B cell (primary cell): Measurements from ENCODE around the gene UBL3. TPM values are rescaled to one million over a fixed set of nuclear protein-coding genes. Genes with fewer than 3 reads are reported as not detected.

Experiments used
- ATAC-seq: fragments of 200-7000 bp; cut with Tn5 transposase; one replicate; pipeline ENCODE4 v1.10.0; 2021; ENCODE audit warnings: low read depth, mild to moderate bottlenecking, moderate number of reproducible peaks, moderate library complexity
- CTCF ChIA-PET: fragments of 350-600 bp; sonication (Branson Sonifier 250); formaldehyde crosslinking; loops from one replicate; lab custom pipeline; 2021; ENCODE audit warnings: antibody characterized with exemption, inconsistent platforms; lab: Charles Lee
- POLR2A ChIA-PET: fragments of 350-600 bp; sonication (Branson Sonifier 250); formaldehyde crosslinking; loops from one replicate; lab custom pipeline; 2021; ENCODE audit warnings: antibody characterized with exemption; lab: Charles Lee
- DNase-seq: peaks from one replicate; pipeline ENCODE4 v3.0.0; 2013
- H2AFZ ChIP-seq: 2 replicates; pipeline ENCODE4 v1.6.1; 2012; ENCODE audit warnings: mild to moderate bottlenecking, low read depth, low read length; ENCODE audit not compliant: insufficient read depth, poor library complexity, severe bottlenecking
- H3K27ac ChIP-seq, 2 donors: 1 replicate in 1 of 2; 2 replicates in 1 of 2; pipeline ENCODE4 v1.5.1; 2012 to 2013; ENCODE audit warnings: low read length in 2 of 2, mild to moderate bottlenecking in 2 of 2, moderate library complexity in 1 of 2
- H3K27me3 ChIP-seq, 4 experiments: fragments of 200-600 bp in 1 of 4; sonication (generic) in 1 of 4; replicated peaks in 1 of 4; 1 replicate in 2 of 4; 2 replicates in 2 of 4; pipeline versions ENCODE4 v1.6.1 to v1.7.0; 2013 to 2016; ENCODE audit warnings: low read length in 3 of 4, mild to moderate bottlenecking in 2 of 4, mixed read lengths in 1 of 4, moderate library complexity in 1 of 4; ENCODE audit not compliant: insufficient read depth in 4 of 4, control insufficient read depth in 3 of 4; ENCODE audit errors: control extremely low read depth in 1 of 4
- H3K36me3 ChIP-seq, 2 experiments: replicated peaks in 1 of 2; 1 replicate in 1 of 2; 2 replicates in 1 of 2; pipeline versions ENCODE4 v1.6.1 to v1.7.1; 2013; ENCODE audit warnings: low read length in 1 of 2; ENCODE audit not compliant: insufficient read depth in 2 of 2, control insufficient read depth in 1 of 2; ENCODE audit errors: control extremely low read depth in 1 of 2, extremely low read depth in 1 of 2
- H3K4me1 ChIP-seq, 2 donors: fragments of 200-600 bp in 1 of 2; sonication (generic) in 1 of 2; 1 replicate in 1 of 2; 2 replicates in 1 of 2; pipeline versions ENCODE4 v1.5.1 to v1.6.1; 2013 to 2017; ENCODE audit warnings: low read length in 2 of 2; ENCODE audit not compliant: control insufficient read depth in 2 of 2, insufficient read depth in 2 of 2
- H3K4me2 ChIP-seq: replicated peaks from 2 replicates; pipeline ENCODE3; 2012; ENCODE audit warnings: mild to moderate bottlenecking, low read depth, low read length; ENCODE audit not compliant: poor library complexity, severe bottlenecking
- H3K4me3 ChIP-seq, 5 experiments: fragments of 200-600 bp in 1 of 5; sonication (generic) in 1 of 5; 1 replicate in 3 of 5; 2 replicates in 2 of 5; pipeline versions ENCODE4 v1.5.1 to v1.7.0; 2011 to 2016; ENCODE audit warnings: low read length in 4 of 5, mild to moderate bottlenecking in 4 of 5, low read depth in 2 of 5, control low read depth in 1 of 5, moderate library complexity in 1 of 5; ENCODE audit not compliant: insufficient read depth in 1 of 5; ENCODE audit errors: control extremely low read depth in 1 of 5, extremely low read depth in 1 of 5
- H3K79me2 ChIP-seq: fragments of 200-600 bp; sonication (generic); one replicate; pipeline ENCODE4 v1.6.0; 2016; ENCODE audit warnings: low read length; ENCODE audit not compliant: control insufficient read depth, insufficient read depth
- H3K9ac ChIP-seq: fragments of 200-600 bp; sonication (generic); 2 replicates; pipeline ENCODE4 v1.6.1; 2017; ENCODE audit warnings: mild to moderate bottlenecking, low read length, moderate library complexity
- H3K9me3 ChIP-seq, 3 donors: one replicate each; pipeline versions ENCODE4 v1.6.1 to v1.7.1; 2013; ENCODE audit warnings: low read length in 2 of 3; ENCODE audit not compliant: control insufficient read depth in 2 of 3, insufficient read depth in 1 of 3; ENCODE audit errors: control extremely low read depth in 1 of 3
- H4K20me1 ChIP-seq: 2 replicates; pipeline ENCODE4 v1.6.0; 2012; ENCODE audit warnings: mild to moderate bottlenecking, low read length; ENCODE audit not compliant: insufficient read depth, control insufficient read depth, poor library complexity, severe bottlenecking
- H3K27ac Mint-ChIP-seq: one replicate; pipeline ENCODE4 v1.8.0; 2021; ENCODE audit warnings: mixed read lengths
- H3K27me3 Mint-ChIP-seq: one replicate; pipeline ENCODE4 v1.8.0; 2021; ENCODE audit warnings: mixed read lengths
- H3K4me1 Mint-ChIP-seq: one replicate; pipeline ENCODE4 v1.8.0; 2021; ENCODE audit warnings: mixed read lengths
- H3K4me3 Mint-ChIP-seq: one replicate; pipeline ENCODE4 v1.8.0; 2021; ENCODE audit warnings: mixed read lengths
- H3K9me3 Mint-ChIP-seq: one replicate; pipeline ENCODE4 v1.8.0; 2022; ENCODE audit warnings: mixed read lengths; ENCODE audit not compliant: insufficient read depth
- EZH2 ChIP-seq: IDR thresholded peaks from 2 replicates; pipeline ENCODE4 v1.6.1; 2012; ENCODE audit warnings: borderline replicate concordance, low read depth, mild to moderate bottlenecking, moderate library complexity, low read length; ENCODE audit not compliant: insufficient read depth, poor library complexity, severe bottlenecking
- WGBS: methylation state at CpG from one replicate; pipeline ENCODE4 v1.1.5; 2013; ENCODE audit warnings: missing lambda C conversion rate; ENCODE audit not compliant: insufficient coverage; 5-methylcytosine and 5-hydroxymethylcytosine counted together
- intact Hi-C: fragments of 100-400 bp; cut with micrococcal nuclease; formaldehyde crosslinking; loops from one replicate; pipeline ENCODE4 v1.10.0; 2022
- polyA plus RNA-seq: library from polyadenylated mRNA; depleted of rRNA; stranded (reverse); fragments of >200 nt; gene quantifications from 2 replicates; pipeline ENCODE4 v1.2.3, GENCODE V29; 2012
- total RNA-seq, 2 donors: library from RNA; stranded (reverse); fragments of 120-200 nt in 1 of 2; gene quantifications; 1 replicate in 1 of 2; 2 replicates in 1 of 2; pipeline versions ENCODE4 v1.2.3 to v1.2.4, GENCODE V29; 2013 to 2022
- TF ChIP-seq, protein P1 (sequence below): fragments of 200-600 bp; IDR thresholded peaks from one replicate; pipeline ENCODE4 v1.8.0; 2022; ENCODE audit warnings: antibody characterized with exemption, mild to moderate bottlenecking

UBL3 gene
- total and polyA plus RNA-seq, 2 donors (not counting 1 experiment from before 2014, with no cell fraction given), result 7.3 to 27.9 TPM

DNA sequence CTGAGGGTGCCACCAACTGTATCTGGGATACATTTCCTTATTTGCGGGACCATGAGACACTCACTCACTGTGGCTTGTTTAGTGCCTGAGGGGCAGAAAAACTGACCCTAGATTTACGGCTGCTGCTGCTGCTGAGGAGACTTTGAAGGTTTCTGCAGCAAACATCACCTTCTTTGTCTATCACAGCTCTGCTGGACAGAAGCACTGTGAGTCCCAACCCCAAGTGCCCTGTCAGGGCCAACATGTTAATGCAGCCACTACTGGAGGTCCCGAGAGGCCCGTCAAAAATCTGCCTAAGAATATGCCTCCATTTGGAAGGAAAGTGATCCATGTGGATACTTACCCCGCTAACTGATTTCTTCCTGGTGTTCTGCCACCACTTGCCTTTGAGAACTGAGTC lies 37.3 kb upstream of the UBL3 start:
- H3K27ac Mint-ChIP-seq, result no peak overlapping the region
- WGBS, result 93% methylated on average over 5 of the region's 5 CpGs
- CTCF ChIA-PET, result no interaction called here

DNA sequence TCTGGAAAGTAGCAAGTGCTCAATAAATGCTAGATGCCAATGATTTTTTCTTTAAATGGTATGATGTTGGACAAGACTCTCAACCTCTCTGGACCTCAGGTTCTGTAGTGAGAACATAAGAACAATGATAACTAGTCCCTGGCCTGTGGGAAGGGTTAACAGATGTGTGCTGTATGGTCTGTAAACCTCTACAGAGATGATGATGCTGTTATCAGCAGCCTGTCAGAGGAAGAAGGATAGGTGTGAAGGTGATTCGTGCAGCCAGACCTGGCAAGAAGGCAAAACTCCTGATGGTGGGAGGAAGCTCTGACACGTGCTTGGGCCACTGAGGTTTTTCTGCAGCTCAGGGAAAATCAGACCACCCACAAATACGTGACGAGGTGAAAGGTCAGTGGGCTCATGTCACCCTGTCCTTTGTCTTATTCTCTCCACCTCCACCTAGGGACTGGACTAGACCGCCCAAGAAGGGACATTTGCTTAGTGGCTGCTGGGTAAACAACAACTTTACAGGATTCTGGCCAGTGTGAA lies 36.7 kb upstream of the UBL3 start:
- 72% methylated on average over 5 of the region's 5 CpGs for WGBS
- H3K36me3 ChIP-seq, result no peaks in the 10 kb centered on the region
- no peak overlapping the region for H2AFZ ChIP-seq
- no peaks in the 10 kb centered on the region for H3K4me1 ChIP-seq
- POLR2A ChIA-PET, result no interaction called here
- H4K20me1 ChIP-seq, result no peaks in the 10 kb centered on the region
- H3K27ac Mint-ChIP-seq, result no peak overlapping the region
- no peak for TF ChIP-seq EZH2
- TF ChIP-seq, protein P1, sequence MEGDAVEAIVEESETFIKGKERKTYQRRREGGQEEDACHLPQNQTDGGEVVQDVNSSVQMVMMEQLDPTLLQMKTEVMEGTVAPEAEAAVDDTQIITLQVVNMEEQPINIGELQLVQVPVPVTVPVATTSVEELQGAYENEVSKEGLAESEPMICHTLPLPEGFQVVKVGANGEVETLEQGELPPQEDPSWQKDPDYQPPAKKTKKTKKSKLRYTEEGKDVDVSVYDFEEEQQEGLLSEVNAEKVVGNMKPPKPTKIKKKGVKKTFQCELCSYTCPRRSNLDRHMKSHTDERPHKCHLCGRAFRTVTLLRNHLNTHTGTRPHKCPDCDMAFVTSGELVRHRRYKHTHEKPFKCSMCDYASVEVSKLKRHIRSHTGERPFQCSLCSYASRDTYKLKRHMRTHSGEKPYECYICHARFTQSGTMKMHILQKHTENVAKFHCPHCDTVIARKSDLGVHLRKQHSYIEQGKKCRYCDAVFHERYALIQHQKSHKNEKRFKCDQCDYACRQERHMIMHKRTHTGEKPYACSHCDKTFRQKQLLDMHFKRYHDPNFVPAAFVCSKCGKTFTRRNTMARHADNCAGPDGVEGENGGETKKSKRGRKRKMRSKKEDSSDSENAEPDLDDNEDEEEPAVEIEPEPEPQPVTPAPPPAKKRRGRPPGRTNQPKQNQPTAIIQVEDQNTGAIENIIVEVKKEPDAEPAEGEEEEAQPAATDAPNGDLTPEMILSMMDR, result no peak
- no peak for ATAC-seq
- no peak overlapping the region for H3K4me2 ChIP-seq
- no peaks in the 10 kb centered on the region for H3K79me2 ChIP-seq
- intact Hi-C loops, result no loop called here
- H3K27ac ChIP-seq, result no peak overlapping the region
- H3K9me3 ChIP-seq, result no peaks in the 10 kb centered on the region
- no peak overlapping the region for H3K4me3 Mint-ChIP-seq
- H3K4me3 ChIP-seq, result no peak overlapping the region
- CTCF ChIA-PET, result no interaction called here
- DNase-seq, result no peak
- no peaks in the 10 kb centered on the region for H3K9me3 Mint-ChIP-seq
- no peaks in the 10 kb centered on the region for H3K4me1 Mint-ChIP-seq
- no peaks in the 10 kb centered on the region for H3K27me3 ChIP-seq
- no peak overlapping the region for H3K9ac ChIP-seq
- H3K27me3 Mint-ChIP-seq, result peaks cover 4% of the 10 kb centered on the region

More for the DNA sequence above, 37.3 kb upstream of the UBL3 start:
- no peaks in the 10 kb centered on the region for H3K79me2 ChIP-seq
- H3K27me3 Mint-ChIP-seq, result peaks cover 4% of the 10 kb centered on the region
- DNase-seq, result no peak
- POLR2A ChIA-PET, result no interaction called here
- no peaks in the 10 kb centered on the region for H3K4me1 ChIP-seq
- ATAC-seq, result no peak
- no peak overlapping the region for H3K9ac ChIP-seq
- H2AFZ ChIP-seq, result no peak overlapping the region
- H3K4me2 ChIP-seq, result no peak overlapping the region
- H3K9me3 Mint-ChIP-seq, result no peaks in the 10 kb centered on the region
- no peak for TF ChIP-seq EZH2
- TF ChIP-seq, protein P1, result no peak
- H3K4me1 Mint-ChIP-seq, result no peaks in the 10 kb centered on the region
- H3K27ac ChIP-seq, result no peak overlapping the region
- intact Hi-C loops, result no loop called here
- no peak overlapping the region for H3K4me3 Mint-ChIP-seq
- no peaks in the 10 kb centered on the region for H4K20me1 ChIP-seq
- no peaks in the 10 kb centered on the region for H3K27me3 ChIP-seq
- H3K4me3 ChIP-seq, result no peak overlapping the region
- H3K36me3 ChIP-seq, result no peaks in the 10 kb centered on the region
- H3K9me3 ChIP-seq, result no peaks in the 10 kb centered on the region
